ENCODE results near the gene LHCGR. TPM values are rescaled to one million over a fixed set of nuclear protein-coding genes. Genes with fewer than 3 reads are reported as not detected.

LHCGR gene
- total RNA-seq, 1 donor from 2014 or later, result 0.16 TPM

DNA sequence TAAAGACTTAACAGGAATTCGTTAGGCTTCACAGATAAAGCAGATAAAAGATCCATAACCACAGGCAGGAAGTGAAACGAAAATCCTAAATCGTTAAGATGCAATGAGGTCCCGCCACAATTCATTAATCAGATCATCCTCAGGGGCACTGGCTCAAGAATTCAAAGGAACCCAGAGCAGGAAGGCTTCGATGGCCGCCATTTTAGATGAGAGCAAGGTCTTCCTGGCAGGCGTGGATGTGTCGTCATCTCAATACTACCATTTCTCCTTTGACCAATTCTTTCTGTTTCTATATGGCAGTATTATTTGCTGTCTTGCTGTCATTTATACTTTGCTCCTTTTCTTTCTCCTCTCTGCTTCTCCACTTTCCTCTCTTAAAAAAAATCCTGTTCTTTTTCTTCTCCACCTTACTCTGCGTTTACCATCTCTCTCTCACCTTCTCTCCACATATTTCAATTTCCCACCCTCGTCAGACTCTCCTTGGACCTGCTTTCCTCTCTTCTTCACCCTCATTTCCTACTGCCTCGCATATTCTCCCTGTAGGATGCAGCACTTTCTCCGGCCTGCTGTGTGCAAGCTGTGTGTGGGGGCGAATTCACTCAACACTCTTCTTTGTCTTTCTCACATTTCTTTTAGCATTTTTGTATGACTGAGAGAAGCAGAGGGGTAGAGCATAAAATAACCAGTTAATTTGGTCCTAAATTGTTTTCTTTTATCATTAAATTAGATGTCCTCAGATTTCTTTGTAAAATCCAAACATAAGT, 35.1 kb upstream of the LHCGR start:
- H3K27me3 ChIP-seq (ENCODE audit: low read depth), result no peaks in the 10 kb centered on the region
- no peak for DNase-seq
- intact Hi-C loops (cut with micrococcal nuclease), result no loop called here
- H3K4me1 ChIP-seq, result no peaks in the 10 kb centered on the region
- H3K36me3 ChIP-seq, result no peaks in the 10 kb centered on the region
- no peaks in the 10 kb centered on the region for H3K9me3 ChIP-seq (replicated peaks)
- H3K27ac ChIP-seq (replicated peaks), result no peak overlapping the region
- TF ChIP-seq, protein P1, sequence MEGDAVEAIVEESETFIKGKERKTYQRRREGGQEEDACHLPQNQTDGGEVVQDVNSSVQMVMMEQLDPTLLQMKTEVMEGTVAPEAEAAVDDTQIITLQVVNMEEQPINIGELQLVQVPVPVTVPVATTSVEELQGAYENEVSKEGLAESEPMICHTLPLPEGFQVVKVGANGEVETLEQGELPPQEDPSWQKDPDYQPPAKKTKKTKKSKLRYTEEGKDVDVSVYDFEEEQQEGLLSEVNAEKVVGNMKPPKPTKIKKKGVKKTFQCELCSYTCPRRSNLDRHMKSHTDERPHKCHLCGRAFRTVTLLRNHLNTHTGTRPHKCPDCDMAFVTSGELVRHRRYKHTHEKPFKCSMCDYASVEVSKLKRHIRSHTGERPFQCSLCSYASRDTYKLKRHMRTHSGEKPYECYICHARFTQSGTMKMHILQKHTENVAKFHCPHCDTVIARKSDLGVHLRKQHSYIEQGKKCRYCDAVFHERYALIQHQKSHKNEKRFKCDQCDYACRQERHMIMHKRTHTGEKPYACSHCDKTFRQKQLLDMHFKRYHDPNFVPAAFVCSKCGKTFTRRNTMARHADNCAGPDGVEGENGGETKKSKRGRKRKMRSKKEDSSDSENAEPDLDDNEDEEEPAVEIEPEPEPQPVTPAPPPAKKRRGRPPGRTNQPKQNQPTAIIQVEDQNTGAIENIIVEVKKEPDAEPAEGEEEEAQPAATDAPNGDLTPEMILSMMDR (IDR thresholded peaks at IDR 0.05; ENCODE audit: borderline replicate concordance), result no peak
- H3K4me3 ChIP-seq, result no peak overlapping the region

DNA sequence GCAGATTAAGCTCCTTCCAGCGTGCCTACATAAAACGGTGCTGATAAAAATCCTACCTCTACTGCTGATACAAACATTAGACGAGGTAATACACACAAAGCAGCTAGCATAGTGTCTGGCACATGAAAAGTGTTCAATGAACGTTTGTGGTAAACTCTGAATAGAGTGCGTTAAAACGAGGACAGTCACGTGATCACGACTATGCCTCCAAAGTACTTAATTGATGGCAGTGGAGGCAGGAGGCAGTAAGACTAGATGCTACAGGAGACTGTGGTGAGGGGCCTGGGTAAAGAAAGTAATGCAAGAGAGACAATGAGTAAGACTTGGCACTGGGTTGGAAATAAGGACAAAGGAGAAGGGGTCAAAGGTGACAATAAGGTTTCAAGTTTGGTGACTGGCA, 32.1 kb upstream of the LHCGR start:
- no peak overlapping the region for H3K27ac ChIP-seq (replicated peaks)
- intact Hi-C loops (cut with micrococcal nuclease), result no loop called here
- H3K4me3 ChIP-seq, result no peak overlapping the region
- no peaks in the 10 kb centered on the region for H3K27me3 ChIP-seq (ENCODE audit: low read depth)
- TF ChIP-seq, protein P1 (IDR thresholded peaks at IDR 0.05; ENCODE audit: borderline replicate concordance), result no peak
- no peaks in the 10 kb centered on the region for H3K36me3 ChIP-seq
- no peaks in the 10 kb centered on the region for H3K4me1 ChIP-seq
- H3K9me3 ChIP-seq (replicated peaks), result no peaks in the 10 kb centered on the region
- DNase-seq, result no peak

DNA sequence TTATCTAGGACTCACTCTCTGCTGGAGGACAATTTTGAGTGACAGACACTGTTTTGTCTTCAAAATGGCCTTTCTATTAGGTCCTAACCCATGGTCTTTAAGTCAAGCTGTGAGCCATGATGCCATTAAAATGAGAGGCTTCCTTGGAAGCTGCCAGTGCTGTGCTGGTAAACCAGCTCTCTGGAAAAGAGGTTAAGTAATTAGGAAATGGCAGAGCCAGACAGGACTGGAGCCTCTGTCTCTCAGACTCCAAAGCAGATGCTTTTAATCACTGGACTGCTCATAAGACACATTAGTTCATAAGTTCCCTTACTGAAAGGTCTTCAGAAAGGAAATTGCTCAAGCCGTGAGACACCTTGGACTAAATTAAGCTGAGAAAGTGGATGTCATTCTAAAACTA, 25.8 kb upstream of the LHCGR start:
- intact Hi-C loops (cut with micrococcal nuclease), result no loop called here
- Histone ChIP-seq H3K27me3 (ENCODE audit: low read depth) (no peaks in the 10 kb centered on the region), H3K36me3 (no peaks in the 10 kb centered on the region), H3K4me1 (no peaks in the 10 kb centered on the region), H3K27ac (replicated peaks) (no peak overlapping the region), H3K9me3 (replicated peaks) (no peaks in the 10 kb centered on the region), H3K4me3 (no peak overlapping the region)
- DNase-seq, result no peak
- TF ChIP-seq, protein P1 (IDR thresholded peaks at IDR 0.05; ENCODE audit: borderline replicate concordance), result no peak

DNA sequence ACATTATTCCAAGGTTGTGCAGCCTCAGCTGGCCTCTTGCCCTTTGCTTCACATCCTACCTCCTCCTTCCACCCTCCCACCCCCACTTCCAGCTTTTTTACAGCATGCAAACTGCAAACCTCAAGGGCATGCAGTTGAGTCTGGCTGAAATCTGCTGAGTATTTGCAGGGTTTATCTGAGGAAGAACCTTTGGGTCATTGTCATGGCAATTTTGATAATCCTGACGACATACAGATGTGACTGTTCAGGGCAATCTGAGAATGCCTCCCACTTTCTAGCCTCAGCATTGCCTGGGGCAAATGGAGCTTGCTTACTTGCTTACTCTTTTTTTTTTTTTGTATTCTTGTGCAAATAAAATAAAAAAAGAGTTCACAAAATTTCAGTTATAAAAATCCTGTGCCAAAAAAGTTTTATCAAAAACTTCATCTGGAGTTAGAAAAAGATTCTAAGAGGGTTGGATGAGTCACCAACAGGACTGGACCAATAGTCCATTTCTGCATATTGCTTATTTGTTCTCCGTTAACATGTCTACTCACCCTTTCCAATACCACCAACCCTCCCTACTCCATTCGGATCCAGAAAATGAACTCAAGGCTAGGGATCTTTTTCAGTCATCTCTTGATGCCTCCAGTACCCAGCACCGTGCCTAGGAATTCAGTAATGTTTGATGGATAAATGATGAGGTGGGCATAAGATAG, 23.6 kb upstream of the LHCGR start:
- no peaks in the 10 kb centered on the region for H3K27me3 ChIP-seq (ENCODE audit: low read depth)
- H3K4me1 ChIP-seq, result no peaks in the 10 kb centered on the region
- H3K9me3 ChIP-seq (replicated peaks), result no peaks in the 10 kb centered on the region
- no peak overlapping the region for H3K4me3 ChIP-seq
- H3K27ac ChIP-seq (replicated peaks), result no peak overlapping the region
- DNase-seq, result no peak
- intact Hi-C loops (cut with micrococcal nuclease), result no loop called here
- TF ChIP-seq, protein P1 (IDR thresholded peaks at IDR 0.05; ENCODE audit: borderline replicate concordance), result no peak
- no peaks in the 10 kb centered on the region for H3K36me3 ChIP-seq

DNA sequence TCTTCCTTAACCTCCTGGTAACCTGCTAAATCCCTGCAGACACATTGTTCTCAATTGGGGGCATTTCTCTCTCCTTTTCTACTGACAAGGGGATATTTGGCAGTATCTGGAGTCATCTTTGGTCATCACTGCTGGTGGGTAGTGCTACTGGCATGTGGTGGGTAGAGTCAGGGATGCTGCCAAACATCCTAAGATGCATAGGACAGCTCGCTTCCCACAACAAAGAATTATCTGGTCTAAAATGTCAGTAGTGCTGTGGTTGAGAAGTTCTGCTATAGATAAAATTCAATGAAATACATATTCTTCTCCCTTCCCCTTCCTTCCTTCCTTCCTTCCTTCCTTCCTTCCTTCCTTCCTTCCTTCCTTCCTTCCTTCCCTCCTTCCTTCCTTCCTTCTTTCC, 18.7 kb upstream of the LHCGR start:
- Histone ChIP-seq H3K4me3 (no peak overlapping the region), H3K36me3 (no peaks in the 10 kb centered on the region), H3K27ac (replicated peaks) (no peak overlapping the region), H3K9me3 (replicated peaks) (no peaks in the 10 kb centered on the region), H3K4me1 (no peaks in the 10 kb centered on the region), H3K27me3 (ENCODE audit: low read depth) (no peaks in the 10 kb centered on the region)
- DNase-seq, result no peak
- intact Hi-C loops (cut with micrococcal nuclease), result no loop called here
- TF ChIP-seq, protein P1 (IDR thresholded peaks at IDR 0.05; ENCODE audit: borderline replicate concordance), result no peak
